Type B pancreatic cell (in vitro differentiated cells): ENCODE results near the gene TP53I13. TPM values are rescaled to one million over a fixed set of nuclear protein-coding genes. Genes with fewer than 3 reads are reported as not detected.

Source experiments
- DNase-seq: peaks from one replicate; pipeline ENCODE4 v3.0.0; 2021; ENCODE audit warnings: mixed read lengths; ENCODE audit not compliant: unreplicated experiment; ENCODE audit errors: extremely low spot score
- H3K27ac Mint-ChIP-seq: 2 replicates; pipeline ENCODE4 v1.8.0; 2021; ENCODE audit warnings: mild to moderate bottlenecking, mixed read lengths
- H3K27me3 Mint-ChIP-seq: 2 replicates; pipeline ENCODE4 v1.8.0; 2021; ENCODE audit warnings: mixed read lengths
- H3K36me3 Mint-ChIP-seq: 2 replicates; pipeline ENCODE4 v1.8.0; 2021; ENCODE audit warnings: mixed read lengths
- H3K4me1 Mint-ChIP-seq: one replicate; pipeline ENCODE4 v1.8.0; 2021; ENCODE audit warnings: mixed read lengths; ENCODE audit not compliant: unreplicated experiment
- H3K4me3 Mint-ChIP-seq: 2 replicates; pipeline ENCODE4 v1.8.0; 2021; ENCODE audit warnings: mild to moderate bottlenecking, mixed read lengths
- H3K9me3 Mint-ChIP-seq: 2 replicates; pipeline ENCODE4 v1.8.0; 2021; ENCODE audit warnings: mixed read lengths
- total RNA-seq: library from RNA; stranded (reverse); gene quantifications from 2 replicates; pipeline ENCODE4 v1.2.1, GENCODE V29; 2021; ENCODE audit warnings: low replicate concordance
- TF ChIP-seq, protein P1 (sequence below): fragments of 200-600 bp; sonication (generic); conservative IDR thresholded peaks from 2 replicates; pipeline ENCODE4 v1.5.0; 2021; ENCODE audit warnings: antibody characterized with exemption, mild to moderate bottlenecking

Gene TP53I13
- total RNA-seq, 1 donor from 2014 or later: 50.3 TPM

DNA sequence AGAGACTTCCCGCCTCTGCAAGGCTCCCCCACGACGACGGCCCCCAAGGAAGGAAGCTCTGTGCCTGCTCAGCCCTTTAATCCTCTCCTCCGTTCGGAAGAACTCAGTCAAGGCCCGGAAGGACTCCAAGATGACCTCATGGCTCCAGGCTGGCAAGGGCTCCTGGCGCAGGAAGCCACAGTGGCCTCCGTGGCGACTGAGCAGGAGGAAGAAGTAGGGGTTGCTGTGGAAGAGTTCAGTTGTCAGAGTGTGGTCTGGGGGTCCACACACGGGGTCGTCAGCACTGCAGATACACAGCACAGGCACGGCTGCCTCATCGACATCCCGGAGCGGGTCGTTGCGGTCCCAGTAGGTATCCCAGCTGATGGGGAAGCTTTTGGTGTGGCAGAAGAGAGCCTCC lies 5.9 kb upstream of the TP53I13 start:
- Mint-ChIP-seq H3K4me3 (peak overlapping the region; percentile 52), H3K9me3 (no peaks in the 10 kb centered on the region), H3K27ac (no peak overlapping the region), H3K27me3 (peaks cover 29% of the 10 kb centered on the region), H3K36me3 (peaks cover 3% of the 10 kb centered on the region), H3K4me1 (peaks cover 4% of the 10 kb centered on the region)
- TF ChIP-seq, protein P1, sequence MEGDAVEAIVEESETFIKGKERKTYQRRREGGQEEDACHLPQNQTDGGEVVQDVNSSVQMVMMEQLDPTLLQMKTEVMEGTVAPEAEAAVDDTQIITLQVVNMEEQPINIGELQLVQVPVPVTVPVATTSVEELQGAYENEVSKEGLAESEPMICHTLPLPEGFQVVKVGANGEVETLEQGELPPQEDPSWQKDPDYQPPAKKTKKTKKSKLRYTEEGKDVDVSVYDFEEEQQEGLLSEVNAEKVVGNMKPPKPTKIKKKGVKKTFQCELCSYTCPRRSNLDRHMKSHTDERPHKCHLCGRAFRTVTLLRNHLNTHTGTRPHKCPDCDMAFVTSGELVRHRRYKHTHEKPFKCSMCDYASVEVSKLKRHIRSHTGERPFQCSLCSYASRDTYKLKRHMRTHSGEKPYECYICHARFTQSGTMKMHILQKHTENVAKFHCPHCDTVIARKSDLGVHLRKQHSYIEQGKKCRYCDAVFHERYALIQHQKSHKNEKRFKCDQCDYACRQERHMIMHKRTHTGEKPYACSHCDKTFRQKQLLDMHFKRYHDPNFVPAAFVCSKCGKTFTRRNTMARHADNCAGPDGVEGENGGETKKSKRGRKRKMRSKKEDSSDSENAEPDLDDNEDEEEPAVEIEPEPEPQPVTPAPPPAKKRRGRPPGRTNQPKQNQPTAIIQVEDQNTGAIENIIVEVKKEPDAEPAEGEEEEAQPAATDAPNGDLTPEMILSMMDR: no peak
- DNase-seq: no peak

DNA sequence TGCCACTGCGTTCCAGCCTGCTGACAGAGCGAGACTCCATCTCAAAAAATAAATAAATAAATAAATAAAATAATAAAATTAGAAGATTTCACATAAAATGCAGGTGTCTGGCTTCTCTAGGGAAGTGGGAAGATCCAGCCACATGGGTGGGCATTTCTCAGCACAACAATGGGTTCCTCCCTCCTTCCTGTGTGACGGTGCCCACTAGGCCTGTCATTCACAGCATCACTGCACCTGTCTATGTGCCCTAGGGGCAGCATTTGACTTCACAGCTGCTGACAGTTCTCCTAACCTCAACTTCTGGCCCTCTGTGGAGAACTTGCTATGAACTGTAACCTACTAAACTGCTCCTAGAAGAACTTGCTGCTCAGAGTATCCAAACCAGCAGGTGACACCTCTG lies 4.7 kb upstream of the TP53I13 start:
- H3K27ac Mint-ChIP-seq: no peak overlapping the region
- H3K4me1 Mint-ChIP-seq: peaks cover 4% of the 10 kb centered on the region
- peak overlapping the region; percentile 4 for H3K4me3 Mint-ChIP-seq
- peaks cover 33% of the 10 kb centered on the region for H3K27me3 Mint-ChIP-seq
- peaks cover 3% of the 10 kb centered on the region for H3K36me3 Mint-ChIP-seq
- TF ChIP-seq, protein P1: no peak
- no peak for DNase-seq
- H3K9me3 Mint-ChIP-seq: no peaks in the 10 kb centered on the region

DNA sequence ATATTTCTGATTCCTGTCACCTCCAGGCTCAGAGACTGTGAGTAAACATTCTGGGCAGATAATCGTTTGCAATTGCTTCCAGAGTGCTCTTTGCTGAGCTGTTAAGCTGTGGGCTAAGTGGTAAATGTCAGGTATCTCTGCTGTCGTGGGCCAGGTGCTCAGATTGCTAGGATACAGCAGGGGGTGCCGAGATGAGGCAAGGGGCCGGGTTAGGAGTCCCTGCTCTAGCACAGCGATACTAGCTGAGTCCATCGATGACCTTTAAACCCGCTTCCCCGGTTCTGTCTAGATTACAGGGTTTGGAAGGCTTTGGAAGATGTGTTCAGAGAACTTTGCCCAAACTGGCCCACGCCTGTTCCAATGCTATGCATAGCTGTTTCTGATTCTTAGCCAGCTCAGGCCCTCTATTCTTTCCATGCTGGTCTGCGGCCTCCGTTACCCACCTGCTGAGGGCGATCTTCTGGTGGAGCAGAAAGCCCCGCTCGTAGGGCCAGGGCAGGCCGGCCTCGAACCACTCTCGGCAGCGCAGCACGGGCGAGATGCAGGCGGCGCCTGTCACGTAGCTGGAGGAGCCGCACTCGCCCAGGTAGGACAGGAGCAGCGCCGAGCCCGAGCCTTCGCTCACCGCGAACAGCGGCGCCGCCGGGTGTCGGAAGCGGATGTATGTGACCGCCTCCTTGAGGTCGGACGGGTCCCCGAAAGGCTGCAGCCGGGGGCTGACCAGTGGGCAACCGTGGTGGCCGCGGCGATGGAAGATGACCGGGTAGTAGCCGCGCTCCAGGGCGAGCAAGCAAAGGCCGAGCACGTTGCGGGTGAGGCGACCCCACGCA lies 2.6 kb upstream of the TP53I13 start:
- H3K4me3 Mint-ChIP-seq: peak overlapping the region; percentile 84
- peaks cover 7% of the 10 kb centered on the region for H3K36me3 Mint-ChIP-seq
- TF ChIP-seq, protein P1: peak; percentile 48
- DNase-seq: no peak
- H3K27ac Mint-ChIP-seq: peak overlapping the region; percentile 59
- no peaks in the 10 kb centered on the region for H3K9me3 Mint-ChIP-seq
- H3K4me1 Mint-ChIP-seq: peaks cover 9% of the 10 kb centered on the region
- peaks cover 35% of the 10 kb centered on the region for H3K27me3 Mint-ChIP-seq

DNA sequence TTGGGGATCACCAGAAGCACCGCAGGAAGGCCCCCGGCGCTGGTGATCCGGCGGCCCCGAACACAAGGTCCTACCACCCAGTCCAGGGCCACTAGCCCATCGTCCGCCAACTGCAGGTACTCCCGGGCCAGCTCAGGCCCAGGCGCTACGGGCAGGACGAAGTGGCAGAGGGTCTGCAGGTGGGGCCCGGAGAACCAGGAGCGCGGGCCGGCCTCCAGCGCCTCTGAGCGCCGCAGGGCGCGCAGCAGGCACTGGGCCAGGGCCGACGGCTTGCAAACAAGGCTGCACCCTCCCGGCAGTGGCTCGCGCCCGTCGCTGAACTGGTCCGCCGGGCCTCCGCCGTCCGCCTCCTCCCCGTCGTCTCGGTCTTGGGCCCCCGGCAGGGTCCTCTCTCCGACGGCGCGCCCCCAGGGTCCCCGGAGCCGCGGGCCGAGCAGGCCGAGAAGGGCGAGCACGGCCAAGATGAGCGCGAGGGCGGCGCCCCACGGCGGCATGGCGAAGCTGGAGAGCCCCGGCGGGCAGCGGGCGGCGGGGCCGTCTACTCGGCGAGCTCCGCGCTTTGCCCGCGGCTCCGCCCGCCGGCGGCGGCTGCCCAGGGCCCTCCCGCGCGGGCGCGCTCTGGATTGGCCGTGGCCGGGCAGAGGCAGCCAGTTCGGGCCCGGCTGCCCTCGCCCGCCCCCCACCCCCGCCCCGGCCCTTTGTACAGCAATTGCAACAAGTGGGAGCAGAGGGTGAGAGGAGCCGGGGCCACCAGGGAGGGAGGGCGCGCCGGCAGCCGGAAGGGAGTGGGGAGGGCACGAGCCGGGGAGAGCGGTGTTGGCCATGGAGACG lies 1.8 kb upstream of the TP53I13 start, which contains the start of gene ABHD15:
TSS of gene ABHD15 (minus strand) at position 565 of the 831 bp plus-strand sequence. CDS start at position 494, 71 bp downstream.
- H3K27ac Mint-ChIP-seq: peak within 1 kb of the TSS; percentile 87
- H3K4me3 Mint-ChIP-seq: peak within 1 kb of the TSS; percentile 98
- H3K4me1 Mint-ChIP-seq: peaks cover 11% of the 10 kb centered on the region
- peaks cover 35% of the 10 kb centered on the region for H3K27me3 Mint-ChIP-seq
- no peaks in the 10 kb centered on the region for H3K9me3 Mint-ChIP-seq
- peak; percentile 75 for DNase-seq
- TF ChIP-seq, protein P1: no peak
- peaks cover 9% of the 10 kb centered on the region for H3K36me3 Mint-ChIP-seq

DNA sequence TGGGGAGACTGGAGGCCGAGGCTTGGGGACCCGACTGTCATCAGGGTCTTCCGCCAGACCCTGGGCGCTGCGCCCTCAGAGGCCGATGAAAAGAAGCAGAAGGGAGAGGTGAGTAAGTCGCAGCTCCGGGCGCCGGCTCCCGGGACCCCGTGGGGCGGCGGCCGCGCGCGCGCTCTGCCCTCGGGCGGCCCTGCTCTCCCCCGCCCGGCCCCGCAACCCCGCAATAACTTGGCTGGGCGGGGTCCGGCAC lies 1.3 kb upstream of the TP53I13 start:
- Mint-ChIP-seq H3K4me1 (peaks cover 11% of the 10 kb centered on the region), H3K4me3 (peak overlapping the region; percentile 98), H3K27me3 (peaks cover 35% of the 10 kb centered on the region), H3K27ac (no peak overlapping the region), H3K36me3 (peaks cover 9% of the 10 kb centered on the region), H3K9me3 (no peaks in the 10 kb centered on the region)
- TF ChIP-seq, protein P1: no peak
- no peak for DNase-seq
